Bronchial smooth muscle cell (primary cell): ENCODE data around the gene TM6SF1. TPM values are rescaled to one million over a fixed set of nuclear protein-coding genes. Genes with fewer than 3 reads are reported as not detected.

ENCODE experiments used
- total RNA-seq: library from RNA; depleted of rRNA; stranded (reverse); fragments of >200 nt; gene quantifications from 2 replicates; pipeline ENCODE4 v1.2.1, GENCODE V29; 2014

Gene TM6SF1
- total RNA-seq: 1.9 and 2.0 TPM in 2 replicates

DNA sequence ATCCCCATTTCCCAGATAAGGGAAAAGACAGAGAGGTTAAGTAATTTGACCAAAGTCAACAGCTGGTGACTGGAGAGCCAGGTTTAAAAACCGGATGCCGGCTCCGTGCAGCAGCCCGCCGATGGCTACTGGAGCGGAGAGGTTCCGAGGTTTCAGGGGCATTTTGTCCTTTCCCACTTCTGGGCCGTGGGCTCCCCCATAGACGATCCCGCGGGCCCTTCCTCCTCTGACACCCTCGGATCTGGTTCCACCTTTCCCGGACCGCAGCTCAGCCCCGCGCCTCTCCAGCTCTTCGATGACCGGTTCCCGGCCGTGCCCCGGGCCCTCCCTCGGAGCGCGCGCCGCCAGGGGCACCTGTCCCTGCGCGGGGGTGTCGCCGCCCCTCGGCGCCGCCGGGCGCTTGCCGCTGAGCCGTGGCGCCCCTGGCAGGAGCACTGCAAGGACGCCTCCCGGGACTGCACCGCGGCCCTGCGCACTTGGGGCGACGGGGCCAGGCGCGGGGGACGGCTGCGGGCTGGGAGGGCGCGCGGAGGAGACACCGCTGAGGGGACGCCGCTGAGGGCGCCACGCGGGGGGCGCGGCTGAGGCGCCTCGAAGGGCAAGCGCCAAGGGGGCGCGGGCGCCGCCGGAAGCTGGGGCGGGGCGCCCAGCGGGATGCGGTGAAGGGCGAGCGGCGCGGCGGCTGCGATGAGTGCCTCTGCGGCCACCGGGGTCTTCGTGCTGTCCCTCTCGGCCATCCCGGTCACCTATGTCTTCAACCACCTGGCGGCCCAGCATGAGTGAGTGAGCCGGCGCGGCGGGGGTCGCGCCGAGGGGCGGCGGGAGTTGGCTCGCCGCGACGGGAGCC lies at the start of gene TM6SF1:
TSS of gene TM6SF1 (plus strand) at position 652 of the 847 bp plus-strand sequence. CDS start at position 688, 36 bp downstream.

DNA sequence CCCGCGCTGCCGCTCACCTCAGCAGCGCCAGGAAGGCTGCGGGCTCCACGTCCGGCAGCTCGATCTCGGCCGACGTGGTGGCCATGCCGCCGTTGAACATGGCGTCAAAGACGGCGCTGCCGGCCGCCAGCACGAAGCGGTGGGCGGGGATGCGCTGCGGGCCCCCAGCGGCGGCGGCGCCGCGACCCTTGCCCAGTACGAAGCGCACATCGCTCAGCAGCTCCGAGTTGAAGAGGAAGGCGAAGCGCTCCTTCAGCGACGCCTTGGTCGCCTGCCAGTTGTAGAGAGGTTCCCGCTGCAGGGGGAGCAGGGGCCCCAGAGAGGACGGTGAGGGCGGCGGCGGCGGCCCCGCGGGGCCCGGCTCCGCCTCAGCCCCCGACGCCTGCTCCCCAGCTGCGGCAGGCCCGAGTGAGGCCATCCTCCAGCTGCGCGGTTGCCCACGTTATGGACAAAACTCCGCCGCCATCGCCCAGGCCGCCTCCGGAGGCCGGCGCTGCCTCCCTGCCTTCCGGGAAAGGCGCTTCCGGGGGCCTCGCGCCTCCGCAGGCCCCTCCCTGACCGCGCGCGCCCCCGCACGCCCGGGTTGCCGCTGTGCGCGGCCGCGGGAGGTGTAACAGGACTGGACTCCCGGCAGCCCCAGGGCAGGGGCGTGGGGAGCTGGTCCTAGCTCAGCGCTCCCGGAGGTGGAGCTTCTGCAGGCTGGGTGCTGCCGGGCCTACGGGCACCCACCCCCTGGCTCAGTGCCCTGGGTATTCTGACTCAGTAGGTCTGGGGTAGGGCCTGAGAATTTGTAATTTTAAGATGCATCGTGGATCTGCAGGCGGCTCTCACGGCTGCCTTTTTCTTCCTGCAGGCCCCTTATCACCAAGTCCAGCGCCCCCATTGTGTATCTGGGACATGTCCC lies 40.5 kb upstream of the TM6SF1 start, which contains the start of gene BTBD1:
TSS of gene BTBD1 (minus strand) at position 519 of the 904 bp plus-strand sequence. CDS start at position 418, 101 bp downstream.

Other genes with a start within 250 kb of the TM6SF1 start
- gene HOMER2, start 154.9 kb upstream of the TM6SF1 start, total RNA-seq: 9.0 and 10.2 TPM in 2 replicates
- gene RAMAC, start 121.4 kb upstream of the TM6SF1 start, total RNA-seq: 28.5 and 33.4 TPM in 2 replicates
- 12.6 and 32.6 TPM in 2 replicates for gene C15orf40, start 96.0 kb upstream of the TM6SF1 start, total RNA-seq
- 67.2 and 92.5 TPM in 2 replicates for gene BTBD1, start 40.4 kb upstream of the TM6SF1 start, total RNA-seq
- 16.1 and 18.9 TPM in 2 replicates for gene HDGFL3, start 100.2 kb downstream of the TM6SF1 start, total RNA-seq
- gene BNC1, start 177.0 kb downstream of the TM6SF1 start, total RNA-seq: 1.7 and 4.3 TPM in 2 replicates